Neural crest cell (in vitro differentiated cells): ENCODE data around the gene HMGN4. TPM values are rescaled to one million over a fixed set of nuclear protein-coding genes. Genes with fewer than 3 reads are reported as not detected.
A peak's percentile ranks its signal among the peaks of the same experiment; 100 is the strongest.

ENCODE experiments used
- DNase-seq: peaks from one replicate; pipeline ENCODE4 v3.0.0; 2021; ENCODE audit warnings: low read depth, mixed read lengths, low spot score
- H3K27ac Mint-ChIP-seq: one replicate; pipeline ENCODE4 v1.8.0; 2021; ENCODE audit warnings: mild to moderate bottlenecking, mixed read lengths; ENCODE audit not compliant: unreplicated experiment
- H3K27me3 Mint-ChIP-seq: 2 replicates; pipeline ENCODE4 v1.8.0; 2021; ENCODE audit warnings: low read depth, mild to moderate bottlenecking, mixed read lengths
- H3K36me3 Mint-ChIP-seq: 2 replicates; pipeline ENCODE4 v1.8.0; 2021; ENCODE audit warnings: low read depth, mild to moderate bottlenecking, mixed read lengths
- H3K4me1 Mint-ChIP-seq: 2 replicates; pipeline ENCODE4 v1.8.0; 2021; ENCODE audit warnings: mixed read lengths
- H3K4me3 Mint-ChIP-seq: one replicate; pipeline ENCODE4 v1.8.0; 2021; ENCODE audit warnings: mild to moderate bottlenecking, mixed read lengths
- H3K9me3 Mint-ChIP-seq: 2 replicates; pipeline ENCODE4 v1.8.0; 2021; ENCODE audit warnings: mixed read lengths
- total RNA-seq: library from RNA; stranded (reverse); gene quantifications from 2 replicates; pipeline ENCODE4 v1.2.1, GENCODE V29; 2021
- TF ChIP-seq, protein P1 (sequence below): fragments of 200-600 bp; sonication (generic); conservative IDR thresholded peaks from 2 replicates; pipeline ENCODE4 v1.5.0; 2021; ENCODE audit warnings: antibody characterized with exemption, mild to moderate bottlenecking

The HMGN4 gene
- total RNA-seq, 1 donor from 2014 or later = 49.7 TPM

DNA sequence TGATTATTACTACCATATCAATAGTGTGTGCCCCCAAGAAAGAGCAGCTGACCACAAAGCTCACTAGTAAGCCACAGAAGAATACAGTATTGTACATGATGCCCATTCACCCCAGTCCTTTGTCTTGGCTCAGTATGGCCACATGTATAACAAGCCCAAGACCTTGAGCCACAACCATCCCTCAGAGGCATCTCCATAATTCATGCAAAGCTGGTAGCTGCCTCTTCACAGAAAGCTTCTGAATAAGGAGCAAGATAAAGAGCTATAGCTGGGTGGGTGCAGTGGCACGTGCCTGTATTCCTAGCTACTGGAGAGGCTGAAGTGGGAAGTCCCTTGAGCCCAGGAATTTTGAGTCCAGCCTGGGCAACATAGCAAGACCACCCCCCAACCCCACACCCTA is 42.9 kb upstream of the HMGN4 start:
- H3K4me1 Mint-ChIP-seq = peaks cover 3% of the 10 kb centered on the region
- H3K36me3 Mint-ChIP-seq = no peaks in the 10 kb centered on the region
- H3K27me3 Mint-ChIP-seq = peaks cover 18% of the 10 kb centered on the region
- DNase-seq = no peak
- H3K27ac Mint-ChIP-seq = no peak overlapping the region
- H3K4me3 Mint-ChIP-seq = no peak overlapping the region
- TF ChIP-seq, protein P1, sequence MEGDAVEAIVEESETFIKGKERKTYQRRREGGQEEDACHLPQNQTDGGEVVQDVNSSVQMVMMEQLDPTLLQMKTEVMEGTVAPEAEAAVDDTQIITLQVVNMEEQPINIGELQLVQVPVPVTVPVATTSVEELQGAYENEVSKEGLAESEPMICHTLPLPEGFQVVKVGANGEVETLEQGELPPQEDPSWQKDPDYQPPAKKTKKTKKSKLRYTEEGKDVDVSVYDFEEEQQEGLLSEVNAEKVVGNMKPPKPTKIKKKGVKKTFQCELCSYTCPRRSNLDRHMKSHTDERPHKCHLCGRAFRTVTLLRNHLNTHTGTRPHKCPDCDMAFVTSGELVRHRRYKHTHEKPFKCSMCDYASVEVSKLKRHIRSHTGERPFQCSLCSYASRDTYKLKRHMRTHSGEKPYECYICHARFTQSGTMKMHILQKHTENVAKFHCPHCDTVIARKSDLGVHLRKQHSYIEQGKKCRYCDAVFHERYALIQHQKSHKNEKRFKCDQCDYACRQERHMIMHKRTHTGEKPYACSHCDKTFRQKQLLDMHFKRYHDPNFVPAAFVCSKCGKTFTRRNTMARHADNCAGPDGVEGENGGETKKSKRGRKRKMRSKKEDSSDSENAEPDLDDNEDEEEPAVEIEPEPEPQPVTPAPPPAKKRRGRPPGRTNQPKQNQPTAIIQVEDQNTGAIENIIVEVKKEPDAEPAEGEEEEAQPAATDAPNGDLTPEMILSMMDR = no peak
- H3K9me3 Mint-ChIP-seq = no peaks in the 10 kb centered on the region

DNA sequence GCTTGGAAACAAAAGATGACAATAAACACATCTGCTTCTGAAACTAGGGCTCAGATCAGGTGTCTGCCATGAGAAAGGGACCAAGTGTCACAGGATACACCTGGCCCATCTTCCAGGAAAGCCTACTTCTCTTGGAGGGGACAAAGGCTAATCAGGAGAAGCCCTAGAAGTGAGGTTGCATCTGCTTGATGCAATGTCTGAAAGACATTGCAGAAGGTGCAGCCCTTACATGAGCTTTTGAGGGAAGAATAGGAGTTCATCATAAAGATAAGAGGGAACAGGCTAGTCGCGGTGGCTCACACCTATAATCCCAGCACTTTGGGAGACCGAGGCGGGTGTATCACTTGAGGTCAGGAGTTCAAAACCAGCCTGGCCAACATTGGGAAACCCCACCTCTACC is 40.6 kb upstream of the HMGN4 start:
- Mint-ChIP-seq H3K27ac (no peak overlapping the region), H3K9me3 (no peaks in the 10 kb centered on the region), H3K4me1 (peaks cover 14% of the 10 kb centered on the region), H3K27me3 (peaks cover 41% of the 10 kb centered on the region), H3K4me3 (no peak overlapping the region), H3K36me3 (peaks cover 2% of the 10 kb centered on the region)
- TF ChIP-seq, protein P1 = no peak
- DNase-seq = no peak

DNA sequence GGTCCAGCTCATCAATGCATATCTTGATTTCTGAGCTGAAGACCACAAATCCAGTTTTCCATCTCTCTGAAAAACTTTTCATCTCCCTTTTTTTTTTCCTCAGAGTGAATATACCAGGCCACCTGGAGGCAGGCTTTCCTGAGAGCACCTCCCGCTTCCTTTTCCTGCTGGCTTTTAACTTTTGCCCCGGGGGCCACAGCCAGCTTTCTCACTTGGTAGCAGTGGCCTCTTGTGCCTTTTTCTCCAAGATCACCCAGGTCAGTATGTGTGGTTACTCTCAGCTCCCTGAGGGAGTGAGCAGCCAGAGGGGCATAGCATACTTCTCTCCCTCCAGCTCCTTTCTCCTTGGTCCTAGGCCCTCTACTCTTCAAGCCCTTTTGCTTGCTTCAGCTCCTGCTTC is 38.1 kb upstream of the HMGN4 start, which contains the start of gene BTN1A1:
TSS of gene BTN1A1 (plus strand) at position 202 of the 400 bp plus-strand sequence. CDS start 984 bp downstream, outside the sequence.
- H3K9me3 Mint-ChIP-seq = no peaks in the 10 kb centered on the region
- no peak within 1 kb of the TSS for H3K4me3 Mint-ChIP-seq
- no peak within 1 kb of the TSS for H3K27ac Mint-ChIP-seq
- no peak for DNase-seq
- TF ChIP-seq, protein P1 = no peak
- H3K4me1 Mint-ChIP-seq = peaks cover 11% of the 10 kb centered on the region
- H3K27me3 Mint-ChIP-seq = peaks cover 64% of the 10 kb centered on the region
- H3K36me3 Mint-ChIP-seq = peaks cover 2% of the 10 kb centered on the region

- TF ChIP-seq, protein P1 = no peak
- peak; percentile 12 for DNase-seq
- H3K27me3 Mint-ChIP-seq = peaks cover 66% of the 10 kb centered on the region
- H3K27ac Mint-ChIP-seq = no peak overlapping the region
- peaks cover 11% of the 10 kb centered on the region for H3K4me1 Mint-ChIP-seq
- no peaks in the 10 kb centered on the region for H3K9me3 Mint-ChIP-seq
- peaks cover 2% of the 10 kb centered on the region for H3K36me3 Mint-ChIP-seq
- peak overlapping the region; percentile 15 for H3K4me3 Mint-ChIP-seq
Observed at GRCh38 chr6:26501482-26501986, 36.6 kb upstream of the HMGN4 start.

GRCh38 chr6:26502165-26502564 is 36.0 kb upstream of the HMGN4 start:
- DNase-seq = no peak
- H3K4me3 Mint-ChIP-seq = peak overlapping the region; percentile 15
- peaks cover 65% of the 10 kb centered on the region for H3K27me3 Mint-ChIP-seq

More at GRCh38 chr6:26502165-26502564, 36.0 kb upstream of the HMGN4 start:
- H3K9me3 Mint-ChIP-seq = no peaks in the 10 kb centered on the region
- no peak overlapping the region for H3K27ac Mint-ChIP-seq
- H3K4me1 Mint-ChIP-seq = peaks cover 11% of the 10 kb centered on the region
- H3K36me3 Mint-ChIP-seq = peaks cover 2% of the 10 kb centered on the region
- TF ChIP-seq, protein P1 = no peak
